ENCODE results near the gene NT5C2.

The NT5C2 gene

DNA sequence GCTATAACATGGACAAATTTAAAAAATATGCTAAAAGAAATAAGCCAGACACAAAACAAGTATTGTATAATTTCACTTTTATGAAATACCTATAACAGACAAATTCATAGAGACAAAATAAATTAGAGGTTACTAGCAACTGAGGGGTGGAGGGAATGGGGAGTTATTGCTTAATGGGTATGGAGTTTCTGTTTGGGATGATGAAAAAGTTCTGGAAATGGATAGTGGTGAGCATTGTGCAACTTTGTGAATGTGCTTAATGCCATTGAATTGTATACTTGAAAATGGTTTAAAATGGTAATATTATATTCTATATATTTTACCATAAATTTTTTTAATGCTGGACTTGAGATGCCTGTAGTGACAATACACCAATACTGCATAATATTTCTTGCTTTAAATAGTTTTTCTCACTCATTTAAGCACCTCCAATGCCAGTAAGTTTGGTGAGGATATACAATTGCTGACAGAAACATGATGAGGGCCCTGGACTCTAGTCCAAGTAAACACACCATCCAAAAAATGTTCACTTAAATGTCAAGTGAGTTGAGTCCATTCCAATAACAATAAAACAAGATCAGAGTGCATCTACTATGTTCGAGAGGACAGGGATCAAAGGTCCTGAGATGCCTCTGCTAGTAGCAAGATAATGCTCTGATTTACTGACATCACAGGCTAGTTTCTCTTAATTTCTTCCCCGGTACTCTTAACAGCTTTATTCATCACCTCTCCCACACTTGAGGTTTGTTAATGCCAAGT lies 71.9 kb downstream of the NT5C2 start:
- DNase-seq = no peak

DNA sequence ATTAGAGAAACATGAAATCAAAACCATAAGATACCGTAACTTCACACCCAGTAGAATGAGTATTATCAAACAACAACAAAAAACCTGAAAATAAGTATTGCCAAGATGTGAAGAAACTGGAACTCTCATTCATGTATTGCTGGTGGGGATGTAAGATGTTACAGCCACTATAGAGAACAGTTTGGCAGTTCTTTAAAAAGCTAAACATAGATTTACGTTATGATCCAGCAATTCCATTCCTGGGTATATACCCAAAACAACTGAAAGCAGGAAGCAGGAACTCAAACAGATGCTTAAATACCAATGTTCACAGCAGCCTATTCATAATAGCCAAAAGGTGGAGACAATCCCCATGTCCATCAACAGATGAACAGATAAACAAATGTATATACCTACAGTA lies 72.5 kb downstream of the NT5C2 start:
- DNase-seq = no peak

DNA sequence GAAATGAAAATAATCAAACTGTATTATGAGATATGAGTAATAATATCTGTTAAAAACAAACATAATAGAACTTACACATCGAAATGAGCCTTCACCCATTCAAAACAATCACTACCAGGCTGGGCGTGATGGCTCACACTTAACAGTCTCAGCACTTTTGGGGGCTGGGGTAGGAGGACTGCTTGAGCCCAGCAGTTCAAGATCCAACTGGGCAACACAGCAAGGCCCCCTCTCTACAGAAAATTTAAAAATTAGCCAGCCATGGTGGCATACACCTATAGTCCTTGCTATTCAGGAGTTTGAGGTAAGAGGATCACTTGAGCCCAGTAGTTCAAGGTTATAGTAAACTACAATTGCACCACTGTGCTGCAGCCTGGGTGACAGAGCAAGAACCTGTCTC lies 75.8 kb downstream of the NT5C2 start:
- no peak for DNase-seq

DNA sequence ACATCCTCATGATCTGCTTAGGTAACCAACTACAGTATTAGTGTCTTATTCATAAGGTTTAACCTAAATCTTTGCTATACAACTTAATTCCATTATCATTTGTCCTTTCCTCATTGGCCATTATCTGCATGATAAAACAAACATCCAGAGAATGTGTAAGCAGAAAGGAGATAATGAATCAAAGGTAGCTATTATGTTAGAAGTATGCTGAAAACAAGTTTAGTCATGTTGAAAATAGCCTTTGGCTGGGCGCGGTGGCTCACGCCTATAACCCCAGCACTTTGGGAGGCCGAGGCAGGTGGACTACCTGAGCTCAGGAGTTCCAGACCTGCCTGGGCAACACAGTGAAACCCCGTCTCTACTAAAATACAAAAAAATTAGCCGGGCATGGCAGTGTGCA lies 78.2 kb downstream of the NT5C2 start:
- DNase-seq = no peak

DNA sequence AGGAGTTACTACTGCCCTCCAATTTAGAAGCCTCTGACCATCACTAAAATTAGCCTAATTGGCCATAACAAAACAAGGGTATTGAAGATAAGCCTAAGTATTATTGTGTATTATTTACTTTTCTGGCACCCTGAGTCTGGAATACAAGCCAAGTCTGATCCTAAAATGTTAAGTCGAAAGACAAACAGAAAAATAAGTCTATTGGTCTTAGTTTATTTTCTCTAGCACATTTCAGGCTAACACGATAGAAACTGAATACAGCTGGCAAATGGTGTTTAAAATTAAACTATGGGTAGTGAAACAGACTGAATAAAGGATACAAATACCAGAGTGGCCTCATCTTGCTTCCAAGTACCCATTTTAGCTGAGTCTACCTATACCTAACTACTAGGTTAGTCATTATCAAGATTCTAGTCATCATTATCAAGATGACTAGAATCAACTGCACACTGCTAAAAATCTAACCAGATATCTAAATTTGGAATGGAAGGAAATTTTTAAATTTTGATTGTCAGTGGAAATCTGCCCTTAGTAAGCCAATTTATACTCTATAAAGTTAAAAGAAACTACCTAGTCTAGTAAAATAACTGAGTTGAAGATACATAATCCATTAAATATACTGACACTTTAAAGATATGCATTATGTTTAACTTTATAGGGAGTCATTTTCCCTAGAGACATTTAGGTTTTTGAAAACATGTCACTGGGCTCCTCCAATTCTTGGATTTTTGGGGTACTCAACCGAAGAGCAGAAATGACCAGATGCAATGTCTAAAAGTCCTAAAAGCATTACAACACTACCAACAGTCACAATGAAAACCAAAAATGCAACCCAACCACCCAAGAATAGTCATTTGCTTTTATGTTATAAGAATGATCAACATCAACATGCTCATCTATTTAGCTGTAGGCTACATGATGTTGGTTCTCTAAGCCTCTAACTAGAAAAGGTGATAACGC lies 80.9 kb downstream of the NT5C2 start:
- no peak for DNase-seq

DNA sequence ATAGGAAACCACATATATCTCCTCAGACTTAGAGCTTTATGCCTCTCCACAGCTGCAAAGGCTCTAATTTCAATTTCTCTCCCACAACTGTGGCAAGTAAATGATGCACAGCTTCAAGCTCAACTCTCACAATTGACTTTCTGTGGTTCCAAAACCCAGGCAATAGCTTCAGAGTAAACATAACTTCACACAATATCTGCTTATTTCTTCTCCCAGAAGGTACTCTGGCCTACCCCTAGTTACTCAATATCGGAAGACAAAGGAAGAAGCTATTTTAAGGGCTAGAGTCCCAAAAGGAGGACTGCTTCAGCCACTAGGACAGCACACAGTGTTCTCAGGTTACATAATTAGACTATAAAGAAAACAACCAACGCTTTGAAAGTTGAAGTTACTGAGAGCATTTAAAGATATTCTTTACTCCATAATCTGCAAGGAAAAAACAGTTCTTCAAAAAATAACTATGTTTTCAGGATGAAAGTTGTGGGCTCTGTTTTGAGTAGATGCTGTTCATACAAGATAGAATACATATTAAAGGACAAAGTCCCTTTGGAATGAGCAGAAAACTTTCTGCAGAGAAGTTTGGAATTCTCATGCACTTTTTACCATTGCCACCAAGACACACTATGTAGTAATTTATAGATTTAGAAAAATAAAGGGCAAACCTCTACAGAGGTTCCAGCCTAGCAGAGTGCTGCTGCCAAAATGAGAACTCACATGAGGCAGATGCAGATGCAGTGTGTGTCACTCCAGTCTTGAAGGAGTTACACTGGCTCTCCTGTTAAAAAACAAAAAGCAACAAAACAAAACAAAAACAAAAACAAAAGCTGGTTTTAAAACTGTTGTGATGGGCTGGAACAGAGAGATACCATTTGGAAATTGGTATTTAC lies 81.8 kb downstream of the NT5C2 start:
- no peak for DNase-seq

DNA sequence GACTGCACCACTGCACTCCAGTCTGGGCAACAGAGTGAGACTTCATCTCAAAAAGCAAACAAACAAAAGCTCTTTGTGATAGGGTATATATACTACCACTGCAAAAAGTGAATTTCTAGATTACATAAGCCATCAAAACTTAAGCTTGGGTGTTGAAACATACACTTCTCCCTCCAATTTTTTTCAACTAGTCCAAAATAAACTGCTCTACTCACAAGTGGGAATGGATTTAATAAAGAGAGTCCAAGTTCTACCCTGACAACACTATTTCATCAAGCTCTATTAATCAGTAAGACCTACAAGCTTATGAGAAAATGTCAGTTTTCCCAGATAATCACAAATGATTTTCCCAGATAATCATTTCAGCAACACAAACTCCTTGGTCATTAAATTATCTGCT lies 82.7 kb downstream of the NT5C2 start:
- DNase-seq = no peak

DNA sequence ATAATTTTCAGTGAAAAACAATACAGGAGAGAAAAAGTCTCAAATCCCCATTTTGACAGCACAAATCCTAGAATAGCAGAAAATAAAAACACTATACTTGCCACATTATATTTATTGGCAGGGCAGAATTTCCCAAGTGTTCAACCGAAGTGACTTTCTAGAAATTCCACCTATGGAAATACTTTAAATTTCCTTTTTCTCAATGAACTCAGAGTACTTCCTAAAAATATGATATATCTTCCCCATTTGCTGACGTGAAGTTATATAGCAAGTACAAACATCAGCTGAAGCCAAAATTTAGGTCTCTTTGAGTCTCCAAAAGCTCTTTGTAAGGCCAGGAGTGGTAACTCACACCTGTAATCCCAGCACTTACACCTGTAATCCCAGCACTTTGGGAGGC lies 83.3 kb downstream of the NT5C2 start:
- no peak for DNase-seq

DNA sequence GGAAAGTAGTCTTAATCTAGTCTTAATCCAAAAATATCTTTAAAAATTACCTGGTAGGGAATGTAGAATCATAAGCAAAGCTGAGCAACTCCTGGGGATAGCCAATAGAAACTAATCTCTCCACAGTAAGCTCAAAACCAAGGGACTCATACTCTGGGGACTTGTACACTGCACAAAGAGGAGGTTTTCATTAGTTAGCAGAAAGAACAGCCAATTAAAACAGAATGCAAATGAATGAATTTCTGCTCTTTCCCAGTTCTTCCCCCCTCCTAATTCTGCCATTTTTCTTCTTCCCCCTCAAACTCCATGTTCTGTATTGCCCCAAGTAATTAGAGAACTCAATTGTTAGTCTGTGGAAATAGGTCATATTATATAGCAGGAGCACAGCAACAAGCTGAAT lies 86.5 kb downstream of the NT5C2 start:
- no peak for DNase-seq

DNA sequence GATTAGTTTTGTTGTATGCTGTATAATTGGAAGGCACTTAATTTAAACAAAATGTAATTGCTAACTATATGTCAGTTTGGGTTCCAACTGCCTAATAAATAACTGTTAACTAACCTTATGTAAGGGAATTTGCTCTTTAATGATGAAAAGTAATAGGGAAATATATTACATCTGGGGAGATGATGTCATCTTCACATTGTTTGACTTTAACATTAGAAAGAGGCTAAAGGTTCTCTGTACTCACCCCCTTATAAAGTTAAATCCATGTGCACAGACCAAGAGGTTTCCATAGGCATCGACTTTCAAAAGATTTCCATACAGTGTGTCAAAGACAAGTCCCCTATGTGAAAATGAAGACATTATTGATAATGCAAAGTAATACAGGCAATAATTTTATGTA lies 87.6 kb downstream of the NT5C2 start:
- DNase-seq = no peak

DNA sequence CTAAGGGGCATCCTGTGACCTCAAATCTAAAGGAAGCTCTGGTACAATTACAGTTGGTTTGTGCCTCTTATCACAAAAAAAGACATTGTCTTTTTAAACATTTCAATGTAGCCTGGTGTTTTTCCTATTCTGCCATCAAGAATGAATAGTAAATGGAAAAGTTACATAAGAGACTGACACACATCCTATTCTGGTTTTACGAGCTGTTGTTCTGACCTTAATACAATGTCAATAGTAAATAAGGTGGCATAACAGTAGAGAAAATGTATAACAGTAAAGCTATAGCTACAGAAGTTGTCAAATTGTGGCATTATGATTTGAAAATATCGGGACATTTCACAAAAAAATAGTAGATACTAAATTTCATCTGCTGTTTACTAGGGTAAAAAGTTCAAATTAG lies 88.4 kb downstream of the NT5C2 start:
- no peak for DNase-seq

DNA sequence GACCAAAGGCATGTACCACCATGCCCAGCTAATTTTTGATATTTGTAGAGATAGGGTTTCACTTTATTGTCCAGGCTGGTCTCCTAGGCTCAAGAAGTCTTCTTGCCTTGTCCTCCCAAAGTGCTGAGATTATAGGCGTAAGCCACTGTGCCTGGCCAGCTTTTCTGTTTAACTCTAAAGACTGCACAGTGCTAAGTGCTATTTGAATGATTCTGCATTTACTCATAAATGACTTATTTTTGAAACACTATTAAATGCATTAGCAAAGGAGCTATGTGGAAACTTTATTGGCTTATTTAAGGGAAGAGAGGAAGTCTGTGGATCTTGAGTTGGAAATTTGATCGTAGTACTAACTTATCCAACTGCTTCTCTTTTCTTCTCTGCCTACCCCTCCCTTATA lies 89.1 kb downstream of the NT5C2 start:
- DNase-seq = no peak

DNA sequence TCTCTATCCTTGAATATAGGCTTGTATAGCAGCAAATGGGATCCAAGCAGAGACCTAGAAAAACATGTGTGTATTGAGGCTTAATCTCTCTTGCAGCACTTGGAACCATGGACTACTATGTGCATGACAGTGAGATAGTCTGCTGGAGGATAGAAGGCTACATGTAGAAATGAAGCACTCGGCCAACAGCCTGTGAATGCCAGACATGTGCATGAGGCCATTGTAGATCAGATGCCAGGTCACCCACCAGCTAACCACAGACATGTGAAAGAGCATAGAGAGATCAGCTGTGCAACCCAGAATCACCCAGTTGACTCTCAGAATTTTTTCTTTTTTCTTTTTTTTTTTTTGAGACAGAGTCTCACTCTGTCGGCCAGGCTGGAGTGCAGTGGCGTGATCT lies 90.9 kb downstream of the NT5C2 start:
- DNase-seq = no peak

DNA sequence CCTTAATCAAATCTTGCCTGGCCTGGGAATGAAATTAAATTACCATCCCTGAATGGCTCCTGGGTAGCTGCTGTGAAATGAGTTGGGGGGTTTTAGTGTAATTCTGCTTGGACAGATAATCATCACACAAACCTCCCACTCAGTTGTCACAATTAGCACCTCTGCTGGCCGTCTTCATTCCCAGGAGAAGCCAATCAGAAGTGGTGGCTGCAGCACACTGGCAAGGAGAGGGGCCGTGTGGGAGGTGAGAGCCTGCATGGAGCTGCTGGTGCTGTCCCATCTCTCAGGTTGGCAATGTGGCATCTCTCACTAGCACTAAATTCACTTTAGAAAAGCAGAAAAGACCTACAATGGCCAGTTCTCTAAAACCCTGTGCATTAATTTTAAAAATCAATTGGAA lies 92.5 kb downstream of the NT5C2 start:
- DNase-seq = no peak

DNA sequence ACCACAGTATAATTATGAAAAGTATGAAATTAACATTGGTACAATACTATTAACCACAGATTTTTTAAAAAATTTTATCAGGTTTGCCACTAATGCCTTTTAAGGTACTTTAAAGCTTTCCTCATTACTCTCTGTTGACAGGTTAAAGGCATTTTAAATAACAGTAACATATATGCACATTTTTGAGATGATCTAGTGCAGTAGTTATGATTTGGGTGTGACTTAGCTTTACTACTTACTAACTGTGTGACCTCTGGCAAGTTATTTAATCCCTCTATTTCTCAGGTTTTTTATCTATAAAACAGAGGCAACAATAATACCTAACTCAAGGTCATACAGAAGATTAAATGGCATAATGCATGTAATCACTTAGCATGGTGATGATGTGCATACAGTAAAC lies 94.8 kb downstream of the NT5C2 start:
- DNase-seq = no peak

DNA sequence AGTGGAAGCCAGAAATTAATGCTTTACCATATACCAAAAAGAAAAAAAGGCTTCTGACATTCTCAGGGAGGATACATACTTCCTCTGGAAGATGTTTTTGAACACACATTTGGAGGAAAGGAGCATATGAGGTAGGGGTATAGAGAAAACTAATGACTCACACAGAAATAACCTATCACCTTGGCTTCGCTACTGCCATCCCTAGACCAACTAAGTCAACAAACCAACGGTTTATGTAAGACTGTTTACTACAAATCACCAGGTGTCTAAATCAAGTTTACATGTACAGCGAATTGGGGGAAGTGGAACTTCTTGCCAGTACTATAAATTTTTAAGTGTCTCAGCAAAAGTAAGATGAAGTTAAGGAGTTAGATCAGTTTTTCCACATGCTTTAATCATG lies 96.9 kb downstream of the NT5C2 start:
- DNase-seq = no peak

DNA sequence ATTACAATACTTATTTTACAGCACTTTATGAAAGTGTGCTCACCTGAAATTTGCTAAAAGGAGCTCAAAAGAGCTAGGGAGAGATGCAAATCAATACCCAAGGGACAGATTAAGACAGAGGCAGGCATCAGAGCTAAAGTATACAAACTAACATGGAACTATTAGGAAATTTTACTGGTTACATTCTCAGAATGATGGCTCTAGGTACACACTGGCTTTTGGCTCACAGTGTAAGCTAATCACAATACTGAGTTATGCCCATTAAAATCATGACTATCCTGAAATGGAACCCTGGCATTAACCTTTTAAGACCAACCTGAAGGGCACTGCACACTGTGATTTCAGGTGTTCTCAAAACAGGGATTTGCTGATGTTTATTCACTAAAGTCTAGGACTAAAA lies 98.1 kb downstream of the NT5C2 start:
- DNase-seq = no peak

DNA sequence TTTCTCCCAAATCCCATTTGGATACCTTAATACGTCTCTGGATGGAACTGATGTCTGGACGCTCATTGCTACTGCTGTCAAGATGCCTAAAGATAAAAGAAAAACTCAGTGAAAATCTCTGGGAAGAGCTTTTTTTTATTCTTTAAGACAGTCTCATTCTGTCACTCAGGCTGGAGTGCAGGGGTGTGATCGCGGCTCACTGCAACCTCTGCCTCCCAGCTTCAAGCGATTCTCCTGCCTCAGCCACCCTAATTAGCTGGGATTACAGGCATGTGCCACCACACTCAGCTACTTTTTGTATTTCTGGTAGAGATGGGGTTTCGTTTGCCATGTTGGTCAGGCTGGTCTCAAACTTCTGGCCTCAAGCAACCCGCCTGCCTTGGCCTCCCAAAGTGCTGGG lies 102.2 kb downstream of the NT5C2 start:
- DNase-seq = no peak

DNA sequence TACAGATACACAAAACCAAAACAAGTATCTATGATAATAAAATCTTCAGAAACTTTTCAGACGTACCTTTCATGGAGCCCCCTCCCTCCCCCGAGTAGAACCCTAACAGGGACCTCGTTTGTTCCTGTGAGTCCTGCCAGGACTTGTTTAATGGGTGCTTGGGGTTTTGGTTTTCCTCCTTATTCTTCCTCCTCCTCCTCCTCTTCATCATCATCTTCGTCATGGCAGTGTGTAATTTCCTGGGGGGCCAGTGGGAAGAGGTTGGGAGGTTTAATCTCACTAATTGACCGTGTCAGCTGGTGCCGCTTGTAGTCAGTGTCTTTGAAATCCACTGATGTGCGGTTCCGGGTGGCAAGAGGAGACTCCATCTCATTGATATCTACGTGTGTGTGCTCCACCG lies 103.6 kb downstream of the NT5C2 start:
- DNase-seq = no peak

DNA sequence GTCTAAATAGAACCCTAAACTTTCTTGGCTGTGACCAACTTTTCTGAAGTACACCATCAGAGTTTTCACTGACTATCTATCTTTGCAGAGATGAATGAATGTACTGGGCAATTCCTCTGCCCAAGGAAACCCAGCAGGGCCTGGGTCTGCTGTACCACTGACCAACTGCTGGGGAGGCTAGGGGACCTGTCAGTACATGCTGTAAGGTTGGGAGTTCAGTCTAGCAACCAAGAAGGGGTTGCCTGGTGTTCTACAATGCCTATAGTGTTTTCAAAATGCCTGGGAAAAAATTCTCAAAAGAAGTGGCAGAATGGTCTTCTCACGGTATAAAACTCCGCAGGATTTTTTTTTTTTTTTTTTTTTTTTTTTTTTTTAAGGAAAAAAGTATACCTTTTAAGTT lies 106.3 kb downstream of the NT5C2 start:
- DNase-seq = no peak

DNA sequence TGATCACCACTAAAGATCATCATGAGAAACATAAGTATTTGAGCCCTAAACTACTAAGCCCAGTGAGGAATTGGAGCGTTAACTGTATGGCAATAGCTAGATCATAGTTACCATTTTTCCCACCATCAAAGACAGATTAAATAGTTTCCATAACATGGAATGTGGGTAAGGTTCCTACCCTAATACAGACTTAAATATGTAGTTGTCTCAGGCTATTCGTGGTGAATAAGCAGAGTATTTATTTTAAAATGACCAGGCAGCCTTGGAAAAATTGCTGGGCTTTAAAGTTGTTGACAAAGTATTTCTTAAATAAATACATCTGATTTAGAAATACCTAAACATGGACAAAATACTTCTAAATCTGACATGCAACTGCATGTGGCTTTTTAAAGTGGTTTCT lies 106.8 kb downstream of the NT5C2 start:
- no peak for DNase-seq

DNA sequence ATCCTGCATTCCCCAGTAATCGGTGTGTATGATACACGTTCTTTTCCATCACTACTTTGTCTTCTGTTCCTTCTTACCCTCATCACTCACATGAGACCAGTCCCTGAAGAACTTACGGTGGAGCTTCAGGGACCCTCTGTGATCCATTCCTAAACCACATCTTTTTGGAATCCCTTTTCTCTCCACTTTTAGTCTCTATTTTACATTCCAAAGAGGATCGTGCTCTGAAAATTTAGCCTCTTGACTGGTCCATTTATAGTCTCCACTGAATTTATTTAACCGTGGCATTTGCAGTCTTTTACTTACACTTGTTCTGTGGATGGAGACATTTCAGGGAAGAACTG lies 109.1 kb downstream of the NT5C2 start:
- no peak for DNase-seq

DNA sequence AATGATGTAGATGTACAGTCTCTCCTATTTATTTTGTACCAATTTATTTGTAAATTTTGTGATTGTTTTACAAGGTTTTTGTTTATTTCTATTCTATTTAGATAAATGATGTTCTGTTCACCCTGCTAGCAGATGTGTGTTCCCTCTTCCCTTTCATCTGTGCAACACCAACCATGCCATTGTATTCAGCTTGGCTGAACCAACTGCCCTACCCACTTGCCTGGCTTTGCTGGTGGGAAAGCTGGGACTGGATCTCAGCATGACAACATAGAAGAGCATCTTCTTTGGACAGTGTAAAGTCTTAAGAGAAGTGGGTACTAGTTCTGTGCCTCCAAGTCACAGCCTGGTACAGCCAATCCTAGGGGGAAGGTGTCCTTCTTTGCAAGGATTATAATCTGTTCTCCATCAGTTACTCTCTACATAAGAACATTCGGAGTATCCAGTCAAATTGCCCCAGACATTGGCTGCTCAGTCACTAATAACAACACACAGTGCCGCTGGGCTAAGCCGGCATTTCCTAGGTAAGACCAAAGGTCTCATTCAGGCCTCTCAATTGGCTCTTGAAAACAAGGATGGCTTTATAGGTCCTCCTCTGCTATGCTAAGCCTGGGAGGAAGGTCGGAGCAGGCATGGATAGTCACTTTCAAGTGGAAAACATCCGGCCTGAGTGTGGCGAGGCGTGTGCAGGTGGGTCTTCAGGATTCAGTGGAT lies 109.7 kb downstream of the NT5C2 start:
- DNase-seq = no peak
